ENCODE data around the gene ACADL.
"Not testable (repeated sequence)": the region's sequence is repeated elsewhere in the genome, so short reads cannot be mapped to it uniquely, and the experiment has no call there.

The ACADL gene

GRCh38 chr2:210199186-210199765 is 26.0 kb downstream of the ACADL start:
- no peak for DNase-seq

DNA sequence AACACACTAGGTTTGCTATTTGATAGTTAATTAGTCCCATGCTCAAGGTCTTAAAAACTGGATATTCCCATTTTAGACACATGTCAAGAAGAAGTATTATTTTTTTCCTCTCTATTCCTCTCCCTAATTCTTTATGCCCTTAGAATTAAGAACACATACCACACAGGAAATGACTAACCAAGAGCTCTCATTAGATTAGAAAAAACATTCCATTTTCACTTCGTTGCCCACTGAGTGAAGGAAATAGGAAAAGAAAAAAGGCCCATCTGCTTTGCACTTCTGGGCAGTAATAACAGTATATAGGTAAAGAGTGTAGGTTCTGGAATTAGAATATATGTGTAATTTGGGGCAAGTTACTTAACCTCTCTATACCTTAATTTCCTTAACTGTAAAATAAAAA is 26.9 kb downstream of the ACADL start:
- no peak for DNase-seq

GRCh38 chr2:210197720-210198119 is 27.5 kb downstream of the ACADL start:
- DNase-seq: no peak

GRCh38 chr2:210195101-210195852 is 30.0 kb downstream of the ACADL start:
- DNase-seq: peak in 1 of 2 donors; percentile 8

DNA sequence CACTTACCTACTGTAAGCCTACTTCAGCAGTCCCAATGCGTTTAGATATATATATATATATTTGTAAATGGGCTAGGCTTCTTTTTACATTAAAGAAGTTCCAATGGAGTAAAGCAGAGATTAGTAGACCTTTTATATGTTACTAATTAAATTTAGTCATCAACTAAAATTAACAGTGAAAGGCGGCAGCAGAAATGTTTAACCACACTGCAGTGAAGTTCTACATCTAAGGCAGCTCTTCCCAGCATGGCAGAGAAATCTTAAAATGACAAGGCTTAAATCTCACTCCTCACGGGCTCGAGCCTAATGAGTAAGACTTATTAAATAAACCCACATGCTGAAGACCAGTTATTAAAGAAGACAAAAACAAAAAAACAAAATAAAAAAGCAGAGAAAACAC is 34.9 kb downstream of the ACADL start:
- DNase-seq: no peak

- no peak for DNase-seq
Measured at GRCh38 chr2:210189452-210190138, 35.7 kb downstream of the ACADL start.

DNA sequence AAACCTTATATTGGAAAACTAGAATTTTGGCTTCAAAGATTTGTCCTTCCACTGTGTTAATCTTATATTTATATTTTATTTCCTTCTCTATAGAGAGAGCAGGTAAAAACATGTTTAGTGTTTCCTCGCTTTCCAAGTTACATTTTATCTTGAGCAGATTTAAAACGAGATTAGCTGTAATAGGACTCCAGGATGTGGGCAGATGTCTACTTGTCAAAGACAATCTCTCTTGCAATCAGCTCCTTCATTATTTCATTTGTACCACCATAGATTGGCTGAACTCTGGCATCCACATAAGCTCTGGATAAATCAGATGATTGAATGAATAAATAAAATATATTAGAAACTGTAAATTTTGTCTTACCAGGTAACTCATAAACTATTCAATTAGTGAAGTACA is 36.5 kb downstream of the ACADL start:
- no peak for DNase-seq

DNA sequence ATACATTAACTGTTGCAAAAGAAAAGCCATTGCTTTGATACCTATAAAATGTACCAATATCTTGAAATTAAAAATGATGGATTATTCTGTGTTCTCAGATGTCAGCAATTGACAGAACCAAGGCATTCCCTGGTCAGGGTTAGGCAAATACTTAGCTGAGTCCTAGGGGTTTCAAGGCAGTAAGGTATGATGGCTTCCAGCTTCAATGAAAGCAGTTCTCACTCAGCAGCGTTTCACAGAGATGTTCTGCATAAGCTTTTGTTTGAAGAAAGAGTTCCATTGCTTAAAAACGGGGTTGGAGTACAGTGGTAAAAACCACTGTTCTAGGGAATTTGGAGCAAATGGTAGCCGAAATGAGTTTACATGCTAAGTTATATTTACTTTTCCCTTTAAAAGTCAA is 37.1 kb downstream of the ACADL start:
- no peak for DNase-seq

- not testable (repeated sequence) for DNase-seq
Measured at GRCh38 chr2:210183936-210184335, 41.3 kb downstream of the ACADL start.

DNA sequence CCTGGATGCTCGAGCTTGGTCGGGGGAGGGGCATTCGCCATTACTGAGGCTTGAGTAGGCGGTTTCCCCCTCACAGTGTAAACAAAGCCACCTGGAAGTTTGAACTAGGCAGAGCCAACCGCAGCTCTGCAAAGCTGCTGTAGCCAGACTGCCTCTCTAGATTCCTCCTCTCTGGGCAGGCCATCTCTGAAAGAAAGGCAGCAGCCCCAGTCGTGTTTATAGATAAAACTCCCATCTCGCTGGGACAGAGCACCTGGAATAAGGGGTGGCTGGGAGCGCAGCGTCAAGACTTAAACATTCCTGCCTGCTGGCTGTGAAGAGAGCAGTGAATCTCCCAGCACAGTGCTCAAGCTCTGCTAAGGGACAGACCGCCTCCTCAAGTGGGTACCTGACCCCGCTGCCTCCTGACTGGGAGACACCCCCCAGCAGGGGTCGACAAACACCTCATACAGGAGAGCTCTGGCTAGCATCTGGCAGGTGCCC is 43.6 kb downstream of the ACADL start:
- not testable (repeated sequence) for DNase-seq

- DNase-seq: not testable (repeated sequence)
Measured at GRCh38 chr2:210181033-210181605, 44.1 kb downstream of the ACADL start.

DNA sequence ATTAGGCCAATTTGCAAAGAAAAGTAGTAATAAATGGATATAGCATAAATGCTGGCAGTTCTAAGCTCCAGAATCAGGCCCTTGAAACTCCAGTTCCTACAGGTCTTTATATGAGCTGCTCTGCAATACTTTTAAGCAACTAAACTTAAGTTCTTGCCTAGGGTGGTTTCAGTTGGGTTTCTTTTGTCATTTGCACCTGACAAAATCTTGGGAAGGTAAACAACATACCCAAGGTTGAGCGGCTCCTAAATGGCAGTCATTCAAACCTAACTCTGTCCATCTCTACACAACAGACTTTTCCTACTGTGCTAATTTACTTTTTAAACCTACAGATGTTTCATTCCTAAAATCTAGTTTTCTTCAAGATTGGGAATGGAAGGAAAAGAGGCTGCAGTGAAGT is 44.8 kb downstream of the ACADL start:
- DNase-seq: no peak

DNA sequence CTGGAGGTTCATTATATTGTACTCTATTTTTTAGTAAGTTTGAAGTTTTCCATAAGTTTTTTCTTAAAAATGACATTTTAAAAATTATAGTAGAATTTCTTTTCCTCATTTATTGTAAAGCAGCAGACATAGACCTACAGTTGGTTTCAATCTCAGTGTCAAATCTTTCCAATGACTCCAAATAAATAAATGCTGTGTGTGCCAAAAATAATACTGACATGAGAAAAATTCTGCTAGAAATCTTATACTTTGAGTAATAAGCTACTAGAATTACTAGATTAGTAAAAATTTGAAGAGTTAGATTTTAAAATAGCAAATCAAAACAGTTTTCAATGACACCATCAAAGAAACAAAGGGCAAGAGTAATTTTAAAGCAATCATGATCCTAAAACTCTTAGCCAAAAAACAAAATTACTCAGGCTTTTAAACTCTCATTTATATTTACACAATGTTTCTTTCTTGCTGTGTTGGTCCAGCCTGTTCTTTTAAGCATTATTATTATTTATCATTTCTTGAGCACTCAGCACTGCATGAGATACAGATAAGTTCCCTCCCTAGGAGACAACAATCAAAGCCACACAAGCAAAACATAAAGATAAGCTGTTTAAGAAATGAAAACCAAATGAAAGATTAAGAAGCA is 45.8 kb downstream of the ACADL start:
- DNase-seq: no peak

- no peak for DNase-seq
Measured at GRCh38 chr2:210177769-210178168, 47.5 kb downstream of the ACADL start.

DNA sequence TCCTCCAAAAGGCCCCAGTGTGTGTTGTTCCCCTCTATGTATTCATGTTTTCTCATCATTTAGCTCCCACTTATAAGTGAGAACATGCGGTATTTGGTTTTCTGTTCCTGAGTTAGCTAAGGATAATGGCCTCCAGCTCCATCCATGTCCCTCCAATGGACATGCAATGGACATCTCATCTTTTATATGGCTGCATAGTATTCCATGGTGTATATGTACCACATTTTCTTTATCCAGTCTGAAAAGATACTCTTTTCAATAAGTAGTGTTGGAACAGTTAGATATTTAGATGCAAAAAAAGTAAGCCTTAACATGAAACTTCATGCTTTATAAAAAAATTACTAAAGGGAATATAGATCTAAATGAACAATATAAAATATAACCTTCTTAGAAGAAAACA is 48.1 kb downstream of the ACADL start:
- DNase-seq: not testable (repeated sequence)

DNA sequence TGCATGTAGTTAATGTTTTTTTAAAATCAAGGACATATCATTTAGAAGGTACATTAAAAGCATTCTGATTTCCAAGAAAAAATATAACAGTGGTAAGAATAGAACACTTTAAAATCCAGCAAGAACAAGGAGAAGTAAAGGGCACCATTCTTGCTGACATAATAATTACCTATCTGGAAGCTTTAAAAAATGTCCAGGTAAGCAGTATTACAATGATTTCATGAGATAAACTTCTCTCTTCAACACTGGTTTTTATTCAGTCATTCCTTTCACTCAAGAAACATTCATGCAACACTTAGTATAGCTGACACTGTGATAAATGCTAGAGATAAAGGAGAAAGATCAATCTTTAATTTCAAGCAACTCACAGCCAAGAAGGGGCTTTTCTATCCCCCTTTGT is 51.2 kb downstream of the ACADL start:
- DNase-seq: no peak

- no peak for DNase-seq
Measured at GRCh38 chr2:210172219-210172575, 53.0 kb downstream of the ACADL start.

DNA sequence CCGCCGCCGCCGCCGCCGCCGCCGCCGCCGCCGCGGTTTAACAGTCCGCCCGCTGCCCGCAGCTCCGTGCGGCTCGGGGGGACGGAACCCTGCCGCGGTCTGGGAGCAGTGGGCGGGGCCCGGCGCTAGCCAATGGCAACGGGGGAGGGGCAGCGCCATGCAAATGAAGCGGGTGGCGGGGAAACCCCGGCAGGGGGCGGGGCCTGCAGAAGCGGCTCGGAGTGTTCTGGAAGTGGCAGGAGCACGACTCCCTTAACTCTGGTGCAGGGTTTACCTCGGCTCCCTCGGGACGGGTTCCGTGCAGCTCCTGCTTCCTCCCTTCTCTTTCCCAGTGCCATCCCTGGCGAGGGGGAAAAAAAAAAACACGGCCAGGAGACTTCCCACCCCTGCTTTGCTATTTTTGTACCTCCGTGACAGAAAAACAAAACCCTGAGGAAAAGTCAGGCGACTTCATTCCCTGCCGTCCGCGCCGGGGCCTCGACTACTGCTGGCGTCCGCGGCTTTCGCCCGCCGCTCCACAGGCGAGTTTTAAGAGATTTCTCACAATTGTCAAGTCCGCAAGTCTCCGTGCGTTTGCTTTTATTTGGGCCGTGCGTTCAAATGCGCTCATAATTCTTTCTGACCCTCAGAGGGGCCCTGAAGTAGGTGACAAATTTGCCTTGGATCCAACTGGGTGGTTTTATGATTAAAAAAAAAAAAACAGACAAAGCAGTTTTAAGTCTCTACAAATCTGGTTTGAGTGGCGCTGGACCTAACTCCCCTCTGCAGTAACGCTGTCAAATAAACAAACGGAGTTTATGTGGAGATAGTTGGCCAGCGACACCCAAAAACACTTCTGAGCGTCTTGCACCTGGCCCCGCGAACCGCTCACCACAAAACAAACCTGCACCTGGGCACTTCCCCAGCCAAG is 53.7 kb downstream of the ACADL start, which contains the start of gene KANSL1L:
Gene KANSL1L, minus strand, starts transcription at position 101 of the 910 bp plus-strand sequence. CDS start 16,827 bp downstream, outside the sequence.
- peak; percentile 96 to 97 for DNase-seq

DNA sequence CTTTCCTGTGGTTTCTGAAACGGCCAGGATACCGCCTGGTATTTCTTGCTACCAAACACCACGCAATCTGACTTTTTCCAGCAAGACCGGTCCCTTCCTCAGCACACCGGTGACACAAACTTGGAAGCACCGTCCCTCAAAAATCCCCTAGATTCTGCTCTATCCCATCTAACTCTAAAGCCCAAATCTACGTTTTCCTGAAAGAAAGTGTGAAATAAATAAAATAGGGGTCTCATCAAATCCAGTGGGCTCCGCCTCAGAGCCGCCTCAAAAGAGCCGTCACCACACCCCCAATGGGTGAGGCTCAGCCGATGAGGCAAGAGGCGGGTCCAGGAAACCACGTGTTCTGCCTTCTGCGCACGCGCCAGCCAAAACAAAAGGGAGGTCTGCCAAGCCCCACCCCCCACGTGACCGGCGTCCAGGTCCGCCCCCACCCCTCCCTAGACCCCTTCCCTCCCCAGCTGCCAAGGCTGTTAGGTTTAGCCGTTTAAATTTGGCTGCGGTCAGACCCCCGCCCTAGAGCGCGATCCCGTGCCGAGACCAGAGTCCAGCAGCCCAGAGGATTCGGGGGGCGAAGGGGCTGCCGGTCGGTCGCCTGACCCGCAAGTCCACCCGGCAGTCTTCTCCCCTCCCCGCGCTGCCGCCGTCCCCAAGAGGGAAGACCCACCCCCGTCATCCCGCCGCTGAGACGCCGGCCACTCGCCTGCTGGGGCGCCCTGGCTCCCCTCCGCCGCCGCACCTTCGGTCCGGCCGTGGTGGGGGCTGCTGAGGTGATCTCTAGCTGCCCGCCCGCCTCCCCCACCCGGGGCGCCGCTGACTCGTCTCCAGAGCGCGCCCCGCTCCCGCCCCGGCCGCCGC is 54.6 kb downstream of the ACADL start:
- DNase-seq: peak; percentile 98 to 99

- DNase-seq: no peak
Measured at GRCh38 chr2:210170196-210170445, 55.1 kb downstream of the ACADL start.

DNA sequence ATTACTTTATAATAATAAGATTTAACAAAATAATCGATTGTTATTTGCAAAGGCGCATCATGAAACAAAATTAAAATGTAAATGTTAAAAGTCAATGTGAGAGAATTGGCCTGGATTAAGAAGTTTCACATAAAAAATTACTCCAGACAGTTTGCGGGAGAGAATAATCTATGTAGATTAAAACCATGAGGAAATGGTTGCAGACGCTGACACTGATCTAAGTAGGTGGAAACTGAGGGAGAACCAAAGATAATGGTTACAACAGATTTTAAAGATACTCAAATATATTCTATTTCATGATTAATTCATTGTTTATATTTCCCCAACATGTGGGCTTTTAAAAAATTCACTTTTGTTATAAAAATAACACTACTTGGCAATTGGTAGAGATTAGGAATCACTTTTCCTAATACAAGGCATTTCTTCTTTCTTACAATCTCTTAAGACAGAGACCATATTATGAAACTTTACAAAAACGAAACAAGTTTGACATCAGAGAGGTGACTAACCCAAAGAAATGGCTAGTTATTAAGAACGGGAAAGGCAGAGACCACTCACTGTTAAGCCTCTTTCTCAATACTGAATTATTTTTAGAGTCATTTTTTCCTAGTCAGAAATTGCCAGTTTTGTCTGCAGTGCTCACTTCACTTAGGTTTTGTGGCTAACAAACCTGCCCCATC is 55.6 kb downstream of the ACADL start:
- no peak for DNase-seq
